NCI-H1417 (cell line): ENCODE results near the gene GAB1.

Source experiments
- DNase-seq, 3 experiments: peaks; one replicate each; lab custom pipeline; 2025; lab: John Stamatoyannopoulos, UW

GAB1 gene

GRCh38 chr4:143489106-143489505, 152.4 kb downstream of the GAB1 start:
- no peak for DNase-seq

- no peak for DNase-seq
These were observed 161.3 kb downstream of the GAB1 start for GRCh38 chr4:143498021-143498420.

- DNase-seq: no peak
These were observed 165.6 kb downstream of the GAB1 start for GRCh38 chr4:143502231-143502630.

GRCh38 chr4:143506031-143506430, 169.4 kb downstream of the GAB1 start:
- DNase-seq: no peak

- DNase-seq: no peak
These were observed 175.2 kb downstream of the GAB1 start for GRCh38 chr4:143511906-143512305.

GRCh38 chr4:143512978-143513313, 176.3 kb downstream of the GAB1 start:
- no peak for DNase-seq

- peak; percentile 92 to 99 (median 98) for DNase-seq
These were observed 176.9 kb downstream of the GAB1 start, which contains the start of gene SMARCA5 for GRCh38 chr4:143513314-143514168. TSS of gene SMARCA5 (plus strand) at chr4:143513702. CDS start at chr4:143513925, 223 bp downstream.

GRCh38 chr4:143514169-143514495, 177.5 kb downstream of the GAB1 start:
- peak in 1 of 3 experiments; percentile 72 for DNase-seq

- peak; percentile 14 to 81 (median 72) for DNase-seq
These were observed 177.8 kb downstream of the GAB1 start for GRCh38 chr4:143514497-143514896.

- peak in 1 of 3 experiments; percentile 40 for DNase-seq
These were observed 178.2 kb downstream of the GAB1 start for GRCh38 chr4:143514901-143515300.

- no peak for DNase-seq
These were observed 179.2 kb downstream of the GAB1 start for GRCh38 chr4:143515905-143516304.

GRCh38 chr4:143517764-143518163, 181.1 kb downstream of the GAB1 start:
- DNase-seq: no peak
